ENCODE results near the gene RAET1E. TPM values are rescaled to one million over a fixed set of nuclear protein-coding genes. Genes with fewer than 3 reads are reported as not detected.
"Not testable (repeated sequence)": the region's sequence is repeated elsewhere in the genome, so short reads cannot be mapped to it uniquely, and the experiment has no call there.

Gene RAET1E
- polyA plus RNA-seq, 10 donors, result 0.42 to 1.2 (median 0.83) TPM

- DNase-seq, result peak; percentile 51 to 90 (median 78)
These were observed 34.8 kb downstream of the RAET1E start for GRCh38 chr6:149862922-149863697.

DNA sequence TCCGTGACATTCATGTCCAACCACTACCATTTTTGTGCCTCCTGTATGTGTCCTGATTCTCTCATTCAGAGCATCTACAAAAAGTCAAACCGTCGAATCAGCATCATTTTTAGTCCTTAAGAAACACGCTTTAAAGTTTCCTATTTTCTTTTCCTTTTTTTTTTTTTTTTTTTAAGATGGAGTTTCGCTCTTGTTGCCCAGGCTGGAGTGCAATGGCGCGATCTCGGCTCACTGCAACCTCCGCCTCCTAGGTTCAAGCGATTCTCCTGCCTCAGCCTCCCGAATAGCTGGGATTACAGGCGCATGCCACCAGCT lies 35.5 kb downstream of the RAET1E start:
- not testable (repeated sequence) for DNase-seq

GRCh38 chr6:149861603-149862423 lies 36.1 kb downstream of the RAET1E start:
- DNase-seq, result no peak

DNA sequence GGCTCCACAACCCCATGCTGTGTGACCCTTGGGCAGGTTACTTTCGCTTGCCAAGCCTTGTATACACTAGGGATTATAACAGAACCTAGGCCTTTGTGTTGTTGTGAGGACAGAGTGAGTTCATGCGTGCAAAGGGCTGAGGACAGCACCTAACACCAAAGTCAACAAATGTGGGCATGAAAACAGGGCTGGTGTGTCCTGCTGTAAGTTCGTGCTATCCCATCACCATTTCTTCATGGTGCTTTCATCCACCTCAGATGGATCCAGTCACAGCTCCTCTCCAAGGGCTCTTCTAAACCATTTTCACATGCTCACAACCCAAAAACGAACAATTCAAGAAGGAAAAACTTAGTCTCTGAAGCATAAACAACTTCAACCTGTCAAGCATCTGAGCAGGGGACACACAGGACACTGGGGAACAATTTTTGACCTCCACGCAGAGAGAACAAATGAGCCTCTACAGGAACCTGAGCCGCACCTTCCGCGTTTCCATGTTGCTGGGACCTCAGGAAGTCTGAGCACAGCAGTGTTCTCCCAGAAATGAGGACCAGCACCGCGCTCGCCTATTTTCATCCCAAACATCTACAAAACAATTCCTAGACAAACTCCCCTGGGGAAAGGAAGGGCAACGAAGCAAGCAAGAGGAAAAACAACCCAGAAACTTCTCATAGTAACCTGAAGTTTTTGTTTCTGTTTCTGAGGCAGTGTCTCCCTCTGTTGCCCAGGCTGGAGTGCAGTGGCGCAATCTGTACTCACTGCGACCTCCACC lies 36.9 kb downstream of the RAET1E start:
- DNase-seq, result no peak

DNA sequence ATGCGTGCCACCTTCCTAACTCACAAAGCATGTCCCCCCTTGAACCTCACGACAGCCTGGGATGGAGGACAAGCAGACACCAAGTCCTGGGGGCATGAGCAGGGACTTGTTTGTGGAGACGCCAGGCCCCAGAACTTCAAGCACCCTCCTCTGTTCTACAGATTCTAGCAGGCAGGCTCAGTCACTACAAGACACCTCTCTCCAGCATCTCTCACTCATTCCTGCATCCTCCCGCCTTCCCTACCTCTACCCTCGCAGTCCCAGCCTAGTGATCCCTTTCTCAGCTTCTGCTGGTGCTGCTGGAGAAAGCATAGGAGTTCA lies 37.4 kb downstream of the RAET1E start:
- no peak for DNase-seq

GRCh38 chr6:149859938-149860337 lies 38.0 kb downstream of the RAET1E start:
- DNase-seq, result no peak

DNA sequence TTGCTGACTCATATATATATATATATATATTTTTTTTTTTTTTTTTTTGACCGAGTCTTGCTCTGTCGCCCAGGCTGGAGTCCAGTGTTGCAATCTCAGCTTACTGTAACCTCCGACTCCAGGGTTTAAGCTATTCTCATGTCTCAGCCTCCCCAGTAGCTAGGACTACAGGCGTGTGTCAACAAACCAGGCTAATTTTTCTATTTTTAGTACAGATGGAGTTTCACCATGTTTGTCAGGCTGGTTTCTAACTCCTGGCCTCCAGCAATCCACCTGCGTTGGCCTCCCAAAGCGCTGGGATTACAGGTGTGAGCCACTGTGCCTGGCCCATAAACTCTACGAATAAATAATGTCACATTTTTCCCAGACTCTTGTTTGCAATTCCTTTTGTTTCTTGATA lies 38.5 kb downstream of the RAET1E start:
- no peak for DNase-seq

DNA sequence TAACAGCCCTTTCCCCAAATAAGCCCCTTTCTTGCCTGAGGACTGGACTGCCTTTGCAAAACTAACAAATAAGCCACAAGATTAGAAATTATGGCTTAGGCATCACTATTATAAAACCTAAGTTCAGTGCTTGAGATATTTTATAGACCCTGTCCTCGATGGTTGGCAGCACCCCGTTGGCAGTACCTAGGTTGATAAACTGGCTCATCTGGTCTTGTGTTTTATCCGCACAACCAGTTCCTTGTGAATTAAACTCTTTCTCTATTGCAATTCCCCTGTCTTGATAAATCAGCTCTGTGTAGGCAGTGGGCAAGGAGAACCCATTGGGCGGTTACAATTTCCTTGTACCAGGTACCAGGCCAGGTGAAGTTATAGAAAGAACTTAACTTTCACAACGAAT lies 40.4 kb downstream of the RAET1E start:
- DNase-seq, result no peak

- DNase-seq, result no peak
These were observed 41.5 kb downstream of the RAET1E start for GRCh38 chr6:149856256-149856994.

DNA sequence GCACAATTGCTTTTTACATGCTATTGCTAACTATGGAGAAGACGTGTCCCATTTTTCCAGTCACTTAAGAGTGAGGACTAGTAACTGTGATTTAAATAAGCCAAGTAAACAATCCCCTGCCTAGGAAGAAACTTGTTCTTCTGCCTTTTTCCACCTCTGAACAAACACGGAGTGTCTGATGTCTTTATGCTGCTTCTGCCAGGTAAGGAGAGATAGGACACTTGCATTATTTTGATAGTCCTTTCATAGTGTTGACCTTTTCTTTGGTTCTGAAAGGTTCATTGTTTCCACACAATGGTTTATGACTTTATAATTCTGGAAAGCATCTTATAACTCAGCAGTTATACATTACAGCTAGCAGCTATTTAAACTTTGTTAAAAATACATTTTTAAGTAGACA lies 42.2 kb downstream of the RAET1E start:
- DNase-seq, result no peak

GRCh38 chr6:149855040-149855654 lies 42.8 kb downstream of the RAET1E start:
- DNase-seq, result peak in 1 of 3 donors; percentile 73

DNA sequence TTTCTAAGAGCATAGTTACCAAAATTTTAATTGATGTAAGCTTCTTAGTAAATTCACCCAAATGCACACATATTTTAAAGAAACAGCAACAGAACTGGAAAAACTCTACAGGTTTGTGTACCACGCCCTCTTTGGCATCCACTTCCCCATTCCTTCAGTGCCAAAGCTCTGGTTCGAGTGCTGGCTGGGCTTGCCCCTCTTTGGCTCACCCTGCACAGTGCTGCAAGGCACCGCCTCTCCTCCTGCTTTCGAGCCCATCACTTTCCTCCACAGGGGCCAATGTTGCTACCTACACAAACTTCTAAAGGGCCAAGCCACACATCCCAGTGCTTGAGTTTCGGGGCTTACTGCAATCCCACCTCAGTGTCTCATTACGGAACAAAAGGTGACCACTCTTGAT lies 43.4 kb downstream of the RAET1E start:
- no peak for DNase-seq

GRCh38 chr6:149854017-149854416 lies 43.9 kb downstream of the RAET1E start:
- DNase-seq, result not testable (repeated sequence)

DNA sequence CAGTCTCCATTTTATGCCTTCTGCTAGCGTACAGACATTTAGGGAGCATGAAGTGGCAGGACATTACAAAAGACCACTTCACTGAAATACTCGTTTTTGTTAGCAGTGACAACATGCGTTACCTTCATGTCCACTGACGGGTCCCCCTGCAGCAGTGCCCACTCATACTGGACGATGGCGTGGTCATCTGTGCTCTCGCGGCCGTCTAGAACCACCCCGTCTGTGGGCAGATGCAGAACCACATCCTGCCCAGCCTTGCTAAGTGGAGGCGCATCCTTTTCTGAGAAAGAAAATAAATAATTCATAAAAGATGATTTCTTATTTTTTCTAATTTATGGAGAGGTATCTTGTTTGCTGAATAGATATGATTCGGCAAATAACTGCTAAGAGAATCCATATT lies 45.0 kb downstream of the RAET1E start:
- no peak for DNase-seq

- DNase-seq, result no peak
These were observed 45.7 kb downstream of the RAET1E start for GRCh38 chr6:149852180-149852579.

DNA sequence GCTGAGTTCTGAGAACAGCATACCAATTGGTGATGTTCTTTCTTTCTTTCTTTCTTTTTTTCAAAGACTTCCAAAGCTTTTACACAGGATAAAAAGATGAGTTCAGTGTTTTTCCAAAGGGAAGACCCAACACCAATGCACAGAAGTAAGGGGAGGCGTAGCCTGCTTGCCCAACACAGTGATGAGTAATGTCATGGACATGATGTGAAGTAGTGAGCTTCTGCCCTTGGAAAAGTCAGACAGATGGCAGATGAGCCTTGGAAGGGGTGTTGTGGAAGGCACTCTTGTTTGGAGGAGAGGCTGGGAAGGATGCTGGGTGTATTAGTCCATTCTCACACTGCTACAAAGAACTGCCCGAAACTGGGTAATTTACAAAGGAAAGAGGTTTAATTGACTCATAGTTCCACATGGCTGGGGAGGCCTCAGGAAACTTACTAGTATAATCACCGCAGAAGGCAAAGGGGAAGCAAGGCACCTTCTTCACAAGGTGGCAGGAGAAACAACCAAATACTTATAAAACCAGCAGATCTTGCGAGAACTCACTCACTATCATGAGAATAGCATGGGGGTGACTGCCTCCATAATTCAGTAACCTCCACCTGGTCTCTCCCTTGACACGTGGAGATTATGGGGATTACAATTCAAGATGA lies 46.3 kb downstream of the RAET1E start:
- no peak for DNase-seq

GRCh38 chr6:149848343-149848742 lies 49.6 kb downstream of the RAET1E start:
- DNase-seq, result not testable (repeated sequence)
